OCI-LY3 (cell line): Measurements from ENCODE around the gene ALX3.

ENCODE experiments used
- H2AFZ ChIP-seq: fragments of 200-600, 300-600 bp; shearing (Covaris generic); 2 replicates; pipeline ENCODE4 v1.6.0; 2014; ENCODE audit warnings: antibody characterized with exemption, low read depth, low read length
- H3K27ac ChIP-seq: fragments of 200-600, 300-600 bp; sonication (generic); 2 replicates; pipeline ENCODE4 v1.5.1; 2014; ENCODE audit warnings: mild to moderate bottlenecking, low read length, moderate library complexity, mixed read lengths
- H3K27me3 ChIP-seq: fragments of 200-600, 300-600 bp; sonication (generic); 2 replicates; pipeline ENCODE4 v1.6.1; 2014; ENCODE audit warnings: low read depth, low read length, mixed read lengths
- H3K36me3 ChIP-seq: fragments of 200-600, 300-600 bp; sonication (generic); replicated peaks from 2 replicates; pipeline ENCODE3; 2014; ENCODE audit warnings: low read depth, low read length, mixed read lengths
- H3K4me1 ChIP-seq: fragments of 300-600, 200-600 bp; sonication (generic); 2 replicates; pipeline ENCODE4 v1.6.1; 2014; ENCODE audit warnings: low read length, mixed read lengths
- H3K4me2 ChIP-seq: fragments of 200-600, 300-600 bp; sonication (generic); 2 replicates; pipeline ENCODE4 v1.6.1; 2014; ENCODE audit warnings: low read length, mixed read lengths
- H3K4me3 ChIP-seq: fragments of 300-600, 200-600 bp; sonication (generic); 2 replicates; pipeline ENCODE4 v1.5.1; 2014; ENCODE audit warnings: antibody characterized with exemption, mild to moderate bottlenecking, low read length, moderate library complexity
- H3K79me2 ChIP-seq: fragments of 300-600, 200-600 bp; shearing (Covaris generic); 2 replicates; pipeline ENCODE4 v1.6.1; 2014; ENCODE audit warnings: mild to moderate bottlenecking, low read length, mixed read lengths
- H3K9ac ChIP-seq: fragments of 300-600, 200-600 bp; shearing (Covaris generic); 2 replicates; pipeline ENCODE4 v1.6.0; 2014; ENCODE audit warnings: mild to moderate bottlenecking, low read length, moderate library complexity
- H3K9me3 ChIP-seq: fragments of 200-600, 300-600 bp; shearing (Covaris generic); 2 replicates; pipeline ENCODE4 v1.6.1; 2014; ENCODE audit warnings: low read length, mixed read lengths; ENCODE audit not compliant: insufficient read depth
- H4K20me1 ChIP-seq: fragments of 200-600, 300-600 bp; sonication (generic); 2 replicates; pipeline ENCODE4 v1.6.1; 2016; ENCODE audit warnings: low read length, mixed read lengths; ENCODE audit not compliant: insufficient read depth
- CTCF ChIP-seq: fragments of 200-600, 300-600 bp; sonication (generic); IDR thresholded peaks from 2 replicates; pipeline ENCODE4 v1.5.1; 2014; ENCODE audit warnings: antibody characterized with exemption, low read length, low read depth
- EZH2phosphoT487 ChIP-seq: fragments of 200-600 bp; shearing (Covaris generic); IDR thresholded peaks from 2 replicates; pipeline ENCODE4 v1.6.1; 2018; ENCODE audit warnings: antibody characterized with exemption, mixed run types, low read depth

The ALX3 gene

DNA sequence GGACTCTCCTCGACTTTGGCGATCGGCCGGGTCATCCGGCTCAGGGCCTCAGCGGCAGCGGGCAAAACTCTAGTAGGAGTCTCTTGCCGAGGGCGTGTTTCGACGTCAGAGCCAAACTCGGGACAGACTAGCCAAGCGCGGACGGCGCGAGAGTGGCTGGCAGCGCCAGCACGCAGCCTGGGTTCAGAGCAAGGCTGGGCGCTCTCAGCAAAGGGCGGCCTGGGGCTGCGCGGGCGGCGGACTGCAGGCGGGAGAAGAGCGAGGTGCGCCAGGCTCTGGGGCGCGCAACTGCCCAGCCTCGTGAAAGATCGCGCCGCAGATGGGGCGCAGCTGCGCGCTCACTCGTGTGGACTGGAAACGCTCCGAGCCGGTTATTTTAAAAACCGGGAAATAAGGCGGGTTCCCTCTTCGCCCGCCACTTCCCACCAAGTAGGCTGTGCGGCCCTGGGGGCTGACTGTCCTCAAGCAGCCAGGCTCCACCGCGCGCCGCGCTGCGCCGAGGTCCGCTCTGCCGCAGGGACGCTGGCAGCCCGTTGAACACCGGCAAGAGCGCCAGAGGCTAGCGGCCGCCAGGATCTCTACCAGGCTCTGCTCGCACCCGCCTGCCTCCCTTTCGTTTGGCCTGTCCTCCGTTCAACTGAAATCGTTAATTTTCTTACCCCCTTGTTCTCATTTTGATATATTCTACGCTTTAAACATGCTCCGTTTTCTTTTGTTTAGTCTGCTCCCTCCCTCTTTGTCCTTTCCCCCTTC is 2.4 kb downstream of the ALX3 start:
- Histone ChIP-seq H3K36me3 (no peaks in the 10 kb centered on the region), H3K9me3 (no peaks in the 10 kb centered on the region), H3K4me3 (no peak overlapping the region), H3K79me2 (no peaks in the 10 kb centered on the region), H3K27me3 (no peaks in the 10 kb centered on the region), H2AFZ (no peak overlapping the region), H4K20me1 (no peaks in the 10 kb centered on the region), H3K4me2 (no peak overlapping the region), H3K9ac (no peak overlapping the region), H3K4me1 (no peaks in the 10 kb centered on the region), H3K27ac (no peak overlapping the region)
- TF ChIP-seq CTCF (no peak), EZH2phosphoT487 (no peak)

DNA sequence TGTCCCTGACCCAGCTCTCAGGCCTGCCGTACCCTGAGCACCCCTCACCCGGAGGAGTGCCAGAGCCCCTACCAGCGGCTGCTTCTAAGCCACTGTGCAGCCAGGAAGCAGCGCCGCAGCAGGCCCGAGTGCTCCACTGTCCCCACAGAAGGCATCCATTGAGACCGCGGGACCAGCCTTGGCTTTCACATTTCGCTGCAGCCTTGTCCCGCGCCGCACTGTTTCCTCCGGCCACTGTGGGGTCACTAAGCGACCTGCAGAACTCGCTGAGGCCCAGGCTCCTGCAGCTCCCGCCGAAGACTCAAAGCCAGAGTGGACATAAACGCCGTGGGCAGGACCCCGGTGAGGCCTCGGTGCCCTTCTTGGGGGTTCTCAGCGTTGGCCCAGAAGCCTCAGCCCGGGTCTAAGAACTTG is 3.0 kb downstream of the ALX3 start:
- Histone ChIP-seq H3K36me3 (no peaks in the 10 kb centered on the region), H3K79me2 (no peaks in the 10 kb centered on the region), H3K4me2 (no peak overlapping the region), H3K4me3 (no peak overlapping the region), H3K27me3 (no peaks in the 10 kb centered on the region), H3K27ac (no peak overlapping the region), H2AFZ (no peak overlapping the region), H3K9ac (no peak overlapping the region), H3K4me1 (no peaks in the 10 kb centered on the region), H4K20me1 (no peaks in the 10 kb centered on the region), H3K9me3 (no peaks in the 10 kb centered on the region)
- TF ChIP-seq EZH2phosphoT487 = no peak
- TF ChIP-seq CTCF = no peak

DNA sequence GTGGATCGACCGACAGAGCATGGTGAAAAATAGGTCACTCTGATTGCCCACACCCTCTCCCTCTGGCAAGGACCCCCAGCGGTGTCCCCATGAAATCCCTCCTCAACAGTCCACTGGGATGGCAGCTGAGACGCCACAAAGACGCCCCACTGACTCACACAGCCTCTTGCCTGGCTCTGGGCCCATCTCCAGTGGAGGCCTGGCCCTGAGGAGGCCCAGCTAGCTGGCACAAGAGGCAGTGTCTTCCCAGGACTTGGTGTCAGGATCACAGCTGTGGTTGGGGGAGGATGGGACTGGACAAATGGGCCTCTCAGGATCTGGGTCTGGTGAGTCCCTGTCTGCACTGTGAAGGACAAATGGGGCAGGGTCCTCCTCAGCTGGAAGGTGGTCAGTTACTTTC is 4.6 kb downstream of the ALX3 start:
- H3K9ac ChIP-seq = no peak overlapping the region
- no peaks in the 10 kb centered on the region for H3K9me3 ChIP-seq
- H3K4me2 ChIP-seq = no peak overlapping the region
- no peaks in the 10 kb centered on the region for H4K20me1 ChIP-seq
- H3K36me3 ChIP-seq = no peaks in the 10 kb centered on the region
- H3K4me3 ChIP-seq = no peak overlapping the region
- TF ChIP-seq EZH2phosphoT487 (no peak), CTCF (no peak)
- no peak overlapping the region for H2AFZ ChIP-seq
- H3K27me3 ChIP-seq = no peaks in the 10 kb centered on the region
- H3K79me2 ChIP-seq = no peaks in the 10 kb centered on the region
- no peaks in the 10 kb centered on the region for H3K4me1 ChIP-seq
- no peak overlapping the region for H3K27ac ChIP-seq

GRCh38 chr1:110064576-110065337 is 5.7 kb downstream of the ALX3 start:
- H3K79me2 ChIP-seq = no peaks in the 10 kb centered on the region
- TF ChIP-seq EZH2phosphoT487 (no peak), CTCF (no peak)
- H3K4me3 ChIP-seq = no peak overlapping the region
- H3K36me3 ChIP-seq = no peaks in the 10 kb centered on the region
- H3K4me2 ChIP-seq = no peak overlapping the region
- H3K27ac ChIP-seq = no peak overlapping the region
- H3K9ac ChIP-seq = no peak overlapping the region
- H3K4me1 ChIP-seq = no peaks in the 10 kb centered on the region
- no peaks in the 10 kb centered on the region for H4K20me1 ChIP-seq
- H3K27me3 ChIP-seq = no peaks in the 10 kb centered on the region
- no peak overlapping the region for H2AFZ ChIP-seq
- H3K9me3 ChIP-seq = no peaks in the 10 kb centered on the region
